Mammary epithelial cell (primary cell): ENCODE results near the gene VWC2L.

Experiments used
- EZH2 ChIP-seq: IDR thresholded peaks from 2 replicates; pipeline ENCODE4 v1.6.1; 2012; ENCODE audit warnings: low read length, inconsistent platforms, borderline replicate concordance
- TF ChIP-seq, protein P1 (sequence below), 2 donors: IDR thresholded peaks in 1 of 2; conservative IDR thresholded peaks in 1 of 2; 2 replicates each; pipeline ENCODE4 v1.5.1; 2011 to 2012; ENCODE audit warnings: inconsistent platforms in 2 of 2, low read length in 2 of 2, mild to moderate bottlenecking in 2 of 2, control low read depth in 1 of 2, low read depth in 1 of 2; ENCODE audit not compliant: insufficient read depth in 1 of 2; ENCODE audit errors: extremely low read depth in 1 of 2

DNA sequence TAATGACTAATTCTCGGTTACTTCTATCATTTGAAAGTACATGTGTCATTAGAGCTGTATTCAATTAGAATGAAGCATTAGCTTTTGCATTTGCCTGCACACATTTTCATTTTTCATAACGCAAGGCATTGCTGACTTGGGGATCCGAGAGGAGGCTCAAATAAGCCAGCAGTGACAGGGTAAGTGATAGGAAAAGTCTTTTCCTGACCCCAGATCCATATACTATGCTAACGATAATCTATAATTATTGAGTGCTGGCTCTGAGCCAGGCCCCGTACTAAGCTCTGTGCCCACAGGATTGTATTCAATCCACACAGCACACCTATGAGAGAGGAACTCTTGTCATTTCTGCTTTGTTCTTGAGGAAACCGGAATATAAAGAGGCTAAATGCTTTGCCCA, 168.2 kb downstream of the VWC2L start:
- no peak for TF ChIP-seq EZH2
- TF ChIP-seq, protein P1, sequence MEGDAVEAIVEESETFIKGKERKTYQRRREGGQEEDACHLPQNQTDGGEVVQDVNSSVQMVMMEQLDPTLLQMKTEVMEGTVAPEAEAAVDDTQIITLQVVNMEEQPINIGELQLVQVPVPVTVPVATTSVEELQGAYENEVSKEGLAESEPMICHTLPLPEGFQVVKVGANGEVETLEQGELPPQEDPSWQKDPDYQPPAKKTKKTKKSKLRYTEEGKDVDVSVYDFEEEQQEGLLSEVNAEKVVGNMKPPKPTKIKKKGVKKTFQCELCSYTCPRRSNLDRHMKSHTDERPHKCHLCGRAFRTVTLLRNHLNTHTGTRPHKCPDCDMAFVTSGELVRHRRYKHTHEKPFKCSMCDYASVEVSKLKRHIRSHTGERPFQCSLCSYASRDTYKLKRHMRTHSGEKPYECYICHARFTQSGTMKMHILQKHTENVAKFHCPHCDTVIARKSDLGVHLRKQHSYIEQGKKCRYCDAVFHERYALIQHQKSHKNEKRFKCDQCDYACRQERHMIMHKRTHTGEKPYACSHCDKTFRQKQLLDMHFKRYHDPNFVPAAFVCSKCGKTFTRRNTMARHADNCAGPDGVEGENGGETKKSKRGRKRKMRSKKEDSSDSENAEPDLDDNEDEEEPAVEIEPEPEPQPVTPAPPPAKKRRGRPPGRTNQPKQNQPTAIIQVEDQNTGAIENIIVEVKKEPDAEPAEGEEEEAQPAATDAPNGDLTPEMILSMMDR (conservative IDR thresholded peaks at IDR 0.05 in 1 of 2, IDR thresholded peaks at IDR 0.05 in 1 of 2; ENCODE audit: extremely low read depth in 1 of 2, insufficient read depth in 1 of 2, low read depth in 1 of 2, low read length in 2 of 2), result no peak
